ENCODE data around the gene ZC3H7A.
A peak's percentile ranks its signal among the peaks of the same experiment; 100 is the strongest.

Gene ZC3H7A

DNA sequence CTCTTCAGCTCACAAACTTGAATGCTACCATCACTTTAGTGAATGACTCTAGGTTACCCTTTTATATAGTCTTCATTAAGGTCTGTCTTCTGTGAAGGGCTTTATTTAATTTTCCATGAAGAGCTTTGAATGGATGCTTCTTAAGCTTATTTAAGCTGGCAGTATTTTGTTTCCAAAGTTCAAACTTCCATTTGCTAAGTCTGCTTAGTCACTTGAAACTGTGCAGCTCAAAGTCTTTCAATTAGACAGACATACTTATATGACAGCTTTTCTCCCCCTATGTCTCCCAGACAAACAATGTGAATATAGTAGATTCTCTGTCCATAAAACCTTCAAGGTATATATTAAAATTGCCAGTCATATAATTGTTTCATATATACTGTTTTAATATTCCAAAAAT, 77.9 kb downstream of the ZC3H7A start:
- DNase-seq (ENCODE audit: low read depth) = no peak
- TF ChIP-seq, protein P1, sequence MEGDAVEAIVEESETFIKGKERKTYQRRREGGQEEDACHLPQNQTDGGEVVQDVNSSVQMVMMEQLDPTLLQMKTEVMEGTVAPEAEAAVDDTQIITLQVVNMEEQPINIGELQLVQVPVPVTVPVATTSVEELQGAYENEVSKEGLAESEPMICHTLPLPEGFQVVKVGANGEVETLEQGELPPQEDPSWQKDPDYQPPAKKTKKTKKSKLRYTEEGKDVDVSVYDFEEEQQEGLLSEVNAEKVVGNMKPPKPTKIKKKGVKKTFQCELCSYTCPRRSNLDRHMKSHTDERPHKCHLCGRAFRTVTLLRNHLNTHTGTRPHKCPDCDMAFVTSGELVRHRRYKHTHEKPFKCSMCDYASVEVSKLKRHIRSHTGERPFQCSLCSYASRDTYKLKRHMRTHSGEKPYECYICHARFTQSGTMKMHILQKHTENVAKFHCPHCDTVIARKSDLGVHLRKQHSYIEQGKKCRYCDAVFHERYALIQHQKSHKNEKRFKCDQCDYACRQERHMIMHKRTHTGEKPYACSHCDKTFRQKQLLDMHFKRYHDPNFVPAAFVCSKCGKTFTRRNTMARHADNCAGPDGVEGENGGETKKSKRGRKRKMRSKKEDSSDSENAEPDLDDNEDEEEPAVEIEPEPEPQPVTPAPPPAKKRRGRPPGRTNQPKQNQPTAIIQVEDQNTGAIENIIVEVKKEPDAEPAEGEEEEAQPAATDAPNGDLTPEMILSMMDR (IDR thresholded peaks at IDR 0.05; ENCODE audit: insufficient read depth, low read depth, low read length, missing control alignments) = no peak
- H3K4me3 ChIP-seq (ENCODE audit: low read length) = no peak overlapping the region

DNA sequence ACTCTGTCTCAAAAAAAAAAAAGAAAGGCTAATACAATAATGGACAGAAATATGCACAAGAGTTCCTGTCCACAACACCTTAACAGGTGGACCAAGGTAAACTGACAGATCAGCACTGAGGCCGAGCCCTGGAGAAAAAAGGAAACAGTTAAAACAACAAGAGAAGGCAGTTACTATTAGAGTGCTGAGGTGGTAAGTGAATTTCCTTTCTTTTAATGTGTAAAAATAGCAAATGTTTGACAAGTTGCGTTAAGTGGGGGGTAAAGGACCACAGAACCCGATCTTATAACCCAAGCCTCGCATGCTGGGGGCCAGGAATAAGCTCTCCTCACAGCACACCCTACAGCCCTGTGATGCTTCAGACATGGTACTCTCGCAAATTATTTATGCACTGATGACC, 79.2 kb downstream of the ZC3H7A start:
- no peak for DNase-seq (ENCODE audit: low read depth)
- H3K4me3 ChIP-seq (ENCODE audit: low read length) = no peak overlapping the region
- TF ChIP-seq, protein P1 (IDR thresholded peaks at IDR 0.05; ENCODE audit: insufficient read depth, low read depth, low read length, missing control alignments) = no peak

DNA sequence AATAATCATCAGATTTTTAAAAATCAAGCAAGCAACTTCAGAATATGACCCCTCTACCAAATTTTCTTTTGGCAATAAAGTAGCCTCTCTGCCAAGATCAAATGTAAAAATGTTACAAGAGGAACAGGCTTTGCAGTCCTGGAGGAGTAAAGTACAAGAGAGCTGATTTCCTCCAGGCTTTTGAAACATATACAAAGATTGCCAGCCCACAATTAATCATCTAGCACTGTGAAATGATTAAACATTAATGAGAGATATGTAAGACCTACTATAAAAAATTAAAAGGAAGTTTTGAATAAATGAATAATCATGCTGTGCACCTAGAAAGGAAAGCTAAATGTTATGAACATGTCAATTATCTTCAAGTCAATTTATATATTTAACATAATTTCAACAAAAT, 80.7 kb downstream of the ZC3H7A start:
- H3K4me3 ChIP-seq (ENCODE audit: low read length) = no peak overlapping the region
- DNase-seq (ENCODE audit: low read depth) = peak; percentile 8
- TF ChIP-seq, protein P1 (IDR thresholded peaks at IDR 0.05; ENCODE audit: insufficient read depth, low read depth, low read length, missing control alignments) = no peak

DNA sequence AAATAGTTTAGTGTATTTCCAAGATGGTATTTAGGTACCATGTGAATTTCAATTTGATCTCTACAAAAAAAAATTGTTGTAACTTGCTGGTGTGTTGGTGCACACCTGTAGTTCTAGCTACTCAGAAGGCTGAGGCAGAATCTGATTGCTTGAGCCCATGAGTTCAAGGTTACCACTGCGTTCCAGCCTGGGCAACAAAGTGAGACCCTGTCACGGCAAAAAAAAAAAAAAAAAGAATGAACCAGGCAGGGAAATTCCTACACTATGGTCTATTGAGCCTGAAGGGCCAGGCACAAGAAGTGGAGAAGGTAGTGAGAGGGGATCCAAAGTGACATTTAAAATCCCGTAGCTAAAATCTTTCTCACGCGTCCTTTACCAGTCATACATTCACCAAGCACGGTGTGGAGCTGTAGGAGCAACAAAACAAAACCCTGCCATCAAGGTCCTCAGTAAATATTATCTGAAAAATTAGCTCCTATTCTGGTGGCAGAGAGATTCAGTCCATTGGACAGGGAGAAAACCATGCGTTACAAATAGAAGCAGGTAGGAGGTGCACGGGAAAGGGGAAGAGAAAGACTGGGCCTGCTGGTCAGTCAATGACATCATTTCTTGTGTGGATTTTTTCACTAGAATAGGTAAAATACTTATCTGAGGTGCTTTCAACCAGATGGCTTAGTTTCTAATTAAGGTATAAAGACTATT, 81.7 kb downstream of the ZC3H7A start:
- H3K4me3 ChIP-seq (ENCODE audit: low read length) = no peak overlapping the region
- no peak for DNase-seq (ENCODE audit: low read depth)
- TF ChIP-seq, protein P1 (IDR thresholded peaks at IDR 0.05; ENCODE audit: insufficient read depth, low read depth, low read length, missing control alignments) = no peak

DNA sequence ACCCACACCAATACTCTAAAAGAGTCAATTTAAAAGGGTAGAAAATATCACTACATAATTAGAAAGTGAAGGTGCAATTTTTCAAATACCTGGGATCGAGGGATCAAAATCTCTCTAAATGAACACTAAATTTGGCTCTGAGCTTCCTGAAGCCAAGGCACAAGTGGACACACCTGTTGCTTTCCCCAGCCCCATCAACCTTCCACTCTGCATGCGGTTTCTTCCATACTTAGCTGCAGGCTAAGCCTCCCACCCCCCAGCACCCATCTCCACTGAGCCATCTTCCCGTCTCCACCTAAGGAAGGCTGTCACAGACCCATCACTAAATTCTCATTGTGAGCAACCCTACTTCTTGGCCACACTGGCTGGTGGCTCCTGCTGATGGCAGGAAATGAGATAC, 84.9 kb downstream of the ZC3H7A start:
- H3K4me3 ChIP-seq (ENCODE audit: low read length) = no peak overlapping the region
- no peak for DNase-seq (ENCODE audit: low read depth)
- TF ChIP-seq, protein P1 (IDR thresholded peaks at IDR 0.05; ENCODE audit: insufficient read depth, low read depth, low read length, missing control alignments) = no peak

DNA sequence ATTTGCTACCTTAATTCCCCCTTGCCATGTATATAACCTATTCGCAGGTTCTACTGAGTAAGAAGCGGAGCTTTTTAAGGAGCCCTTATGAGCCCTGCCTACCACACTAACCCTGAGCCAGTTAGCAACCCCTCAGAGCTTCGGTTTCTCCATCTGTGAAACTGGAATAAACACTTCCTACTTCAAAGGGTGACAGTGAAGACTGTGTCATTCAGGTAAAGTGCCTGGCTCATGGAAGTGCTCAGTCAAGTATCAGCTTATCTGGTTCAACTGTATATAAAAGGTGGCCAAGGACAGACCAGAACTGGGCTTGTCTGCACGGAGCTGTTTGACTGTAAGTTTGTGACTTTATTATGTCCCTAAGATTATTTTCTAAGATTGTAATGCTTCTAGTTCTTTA, 85.4 kb downstream of the ZC3H7A start:
- TF ChIP-seq, protein P1 (IDR thresholded peaks at IDR 0.05; ENCODE audit: insufficient read depth, low read depth, low read length, missing control alignments) = no peak
- H3K4me3 ChIP-seq (ENCODE audit: low read length) = no peak overlapping the region
- DNase-seq (ENCODE audit: low read depth) = no peak

DNA sequence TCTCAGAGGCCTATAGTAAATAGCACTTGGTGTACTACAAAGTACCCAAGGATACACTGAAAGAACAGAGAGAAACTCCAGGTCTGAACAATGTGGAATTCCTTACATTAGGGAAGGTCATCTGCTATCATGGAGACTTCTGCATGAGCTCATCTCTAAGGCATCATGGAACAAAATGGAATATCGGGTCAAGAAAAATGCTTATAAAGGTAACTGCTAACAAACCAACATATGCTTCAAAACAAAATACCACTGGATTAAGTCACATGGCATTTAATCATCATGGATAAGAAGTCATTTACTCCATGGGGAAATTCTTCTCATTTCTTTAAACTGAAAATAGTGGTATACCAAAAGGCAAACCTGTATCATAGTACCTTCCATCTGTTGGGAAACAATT, 88.6 kb downstream of the ZC3H7A start:
- TF ChIP-seq, protein P1 (IDR thresholded peaks at IDR 0.05; ENCODE audit: insufficient read depth, low read depth, low read length, missing control alignments) = no peak
- no peak for DNase-seq (ENCODE audit: low read depth)
- no peak overlapping the region for H3K4me3 ChIP-seq (ENCODE audit: low read length)
